Activated T-helper 9 cell treated with anti-CD3 and anti-CD28 coated beads, Interleukin-2, amount 50 U/mL, for 16 hours (primary cell): ENCODE results near the gene LRRN2.
"Not testable (repeated sequence)": the region's sequence is repeated elsewhere in the genome, so short reads cannot be mapped to it uniquely, and the experiment has no call there.

Experiments
- DNase-seq: peaks from one replicate; pipeline ENCODE4 v3.0.0-alpha.2; 2020; ENCODE audit warnings: low read depth

LRRN2 gene

GRCh38 chr1:204629459-204629858 is 56.1 kb downstream of the LRRN2 start:
- DNase-seq, result not testable (repeated sequence)

DNA sequence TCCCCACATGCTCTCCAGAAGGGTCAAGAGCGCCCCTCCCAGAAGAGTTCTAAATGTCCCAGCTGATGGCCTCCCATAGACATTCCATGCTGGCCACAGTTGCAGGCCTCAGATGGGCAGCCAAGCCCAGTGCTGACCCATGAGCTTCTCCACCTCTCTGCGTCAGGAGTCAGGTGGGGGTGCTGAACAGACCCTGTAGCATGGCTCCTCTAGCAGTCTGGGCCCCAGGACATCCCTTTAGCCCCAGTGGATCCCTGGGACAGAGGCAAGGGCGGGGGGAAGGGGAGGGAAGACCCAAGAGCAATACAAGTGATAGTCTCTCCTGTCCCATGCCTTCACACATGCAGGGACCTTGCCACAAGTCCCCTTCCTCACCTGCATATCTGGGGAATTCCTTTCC is 56.7 kb downstream of the LRRN2 start:
- DNase-seq, result no peak

- no peak for DNase-seq
These were observed 58.1 kb downstream of the LRRN2 start for GRCh38 chr1:204627436-204627835.

GRCh38 chr1:204626381-204626780 is 59.2 kb downstream of the LRRN2 start:
- DNase-seq, result no peak

DNA sequence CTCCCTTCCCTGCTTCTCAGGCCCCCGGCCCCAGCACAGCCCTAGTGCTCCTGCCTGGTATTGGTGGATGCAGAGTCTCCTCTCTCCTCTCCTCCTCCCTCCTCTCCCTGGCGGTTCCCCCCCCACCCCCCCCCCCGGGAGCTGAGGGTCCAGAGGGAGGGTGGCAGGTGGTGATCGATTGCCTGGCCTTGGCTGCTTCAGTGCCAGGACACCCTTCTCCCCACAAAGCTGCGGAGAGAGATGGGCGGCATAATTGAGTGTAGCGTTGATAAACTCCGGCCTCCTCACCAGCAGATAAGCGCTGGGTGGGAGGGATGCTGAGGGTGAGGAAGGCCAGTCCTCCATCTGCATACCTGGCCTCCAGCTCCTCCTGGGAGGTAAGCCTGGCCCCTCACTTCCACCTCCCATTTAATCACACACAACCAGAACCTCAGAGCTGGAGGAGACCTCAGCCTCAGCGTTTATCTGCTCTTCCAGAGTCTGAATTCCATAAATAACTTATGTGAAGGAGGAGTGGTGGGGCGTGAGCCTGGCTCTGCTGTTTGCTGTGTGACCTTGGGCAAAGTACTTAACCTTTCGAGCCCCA is 60.8 kb downstream of the LRRN2 start:
- DNase-seq, result no peak

GRCh38 chr1:204623894-204624361 is 61.6 kb downstream of the LRRN2 start:
- DNase-seq, result no peak

- no peak for DNase-seq
These were observed 62.1 kb downstream of the LRRN2 start for GRCh38 chr1:204623365-204623893.

DNA sequence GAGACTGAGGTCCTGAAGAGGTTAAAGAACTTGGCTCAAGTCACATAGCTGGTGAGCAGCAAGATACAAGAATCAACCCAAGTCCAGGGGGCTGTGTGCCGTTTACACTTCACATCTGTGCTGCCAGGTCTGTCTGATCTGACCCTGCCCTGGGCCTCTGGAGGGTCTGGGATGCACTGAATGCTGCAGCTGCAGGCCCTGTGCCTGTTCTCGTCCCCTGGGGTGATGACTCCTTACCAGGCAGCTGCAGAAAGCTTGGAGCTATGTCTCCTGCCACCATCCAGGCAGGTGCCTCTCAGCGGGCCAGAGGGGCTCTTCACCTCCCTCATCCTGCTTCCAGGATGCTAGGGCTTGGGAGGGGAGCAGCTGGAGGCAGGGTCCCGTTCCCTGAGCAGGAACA is 63.5 kb downstream of the LRRN2 start:
- DNase-seq, result no peak

- DNase-seq, result no peak
These were observed 64.1 kb downstream of the LRRN2 start for GRCh38 chr1:204621396-204621795.

- no peak for DNase-seq
These were observed 65.8 kb downstream of the LRRN2 start for GRCh38 chr1:204619721-204620120.

GRCh38 chr1:204618148-204618760 is 67.3 kb downstream of the LRRN2 start:
- no peak for DNase-seq

DNA sequence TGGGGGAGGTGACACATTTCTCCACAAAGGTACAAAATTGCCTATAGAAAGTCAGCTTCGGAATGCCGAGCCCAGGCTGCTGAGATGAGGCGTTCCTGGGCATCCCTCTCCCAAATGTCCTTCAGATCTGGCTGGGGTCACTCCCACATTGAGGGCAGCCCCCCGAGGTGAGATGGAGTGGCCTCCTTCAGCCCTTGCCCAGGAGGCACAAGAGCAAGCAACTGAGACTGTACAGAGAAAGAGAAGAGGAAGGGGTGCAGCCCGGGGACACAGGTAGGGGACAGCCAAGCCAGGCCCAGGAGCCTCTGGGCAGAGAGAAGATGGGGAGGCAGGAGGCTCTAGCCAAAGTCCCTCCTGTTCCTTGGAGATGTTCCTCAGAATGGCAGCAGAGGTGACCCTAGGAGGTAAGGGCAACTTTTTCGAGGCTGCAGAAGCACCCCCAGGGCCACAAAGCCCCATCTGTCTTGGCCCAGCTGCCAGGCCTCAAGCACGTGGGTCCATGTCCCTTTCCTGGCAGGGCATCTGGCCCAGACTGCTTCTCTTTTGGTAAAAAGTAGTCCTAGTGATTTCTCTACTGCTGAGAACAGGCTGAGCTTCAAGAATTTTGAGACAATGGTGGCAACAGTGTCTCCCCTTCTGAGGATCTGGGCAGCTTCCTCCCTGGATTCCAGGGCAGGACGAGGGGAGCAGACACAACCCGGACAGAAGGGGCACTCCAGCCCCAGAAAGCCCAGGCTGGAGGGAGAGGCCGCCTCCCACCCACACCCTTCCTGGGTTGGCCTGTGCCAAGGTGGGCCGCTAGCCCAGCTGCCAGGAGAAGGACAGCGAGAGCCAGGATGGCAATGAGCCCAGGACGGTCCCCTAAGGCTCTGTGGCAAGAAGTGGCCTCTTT is 68.0 kb downstream of the LRRN2 start:
- DNase-seq, result no peak

DNA sequence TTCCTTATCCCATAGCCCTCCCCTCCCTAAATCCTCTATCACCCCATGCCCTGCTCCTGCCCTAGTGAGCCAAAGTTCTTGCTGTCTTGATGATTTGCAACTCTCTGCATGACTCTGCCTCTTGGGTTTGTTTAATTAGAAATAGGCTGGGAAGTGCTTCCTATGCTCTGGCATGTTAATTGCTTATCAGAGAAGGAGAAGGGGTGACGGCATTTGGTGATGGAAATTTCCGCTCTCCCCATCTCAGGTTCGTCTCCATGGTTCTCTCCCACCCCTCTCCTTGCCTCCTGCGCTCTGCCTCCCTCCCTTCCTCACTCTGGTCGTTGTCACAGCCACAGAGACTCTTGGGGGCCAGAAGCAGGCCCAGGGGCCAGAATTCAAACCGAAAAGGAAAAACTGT is 68.9 kb downstream of the LRRN2 start:
- DNase-seq, result no peak

DNA sequence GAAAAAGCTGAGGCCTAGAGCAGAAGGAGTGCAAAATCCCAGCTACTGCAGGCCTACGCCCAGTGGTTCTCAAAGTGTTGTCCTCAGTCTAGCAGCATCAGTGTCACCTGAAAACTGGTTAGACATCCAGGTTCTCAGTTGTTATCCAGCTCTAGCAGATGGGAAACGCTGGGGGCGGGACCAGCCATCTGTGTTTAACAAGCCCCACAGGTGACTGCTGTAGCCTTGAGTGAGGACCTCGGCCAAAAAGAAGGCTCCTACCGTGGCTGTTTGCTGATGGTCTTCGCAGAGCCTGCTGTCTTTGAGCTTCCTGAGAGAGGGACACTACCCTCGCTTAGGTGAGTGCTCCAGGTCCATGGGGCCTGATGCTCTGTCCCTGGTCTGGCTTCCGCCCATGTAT is 69.7 kb downstream of the LRRN2 start:
- no peak for DNase-seq

- no peak for DNase-seq
These were observed 71.9 kb downstream of the LRRN2 start for GRCh38 chr1:204613636-204614035.

DNA sequence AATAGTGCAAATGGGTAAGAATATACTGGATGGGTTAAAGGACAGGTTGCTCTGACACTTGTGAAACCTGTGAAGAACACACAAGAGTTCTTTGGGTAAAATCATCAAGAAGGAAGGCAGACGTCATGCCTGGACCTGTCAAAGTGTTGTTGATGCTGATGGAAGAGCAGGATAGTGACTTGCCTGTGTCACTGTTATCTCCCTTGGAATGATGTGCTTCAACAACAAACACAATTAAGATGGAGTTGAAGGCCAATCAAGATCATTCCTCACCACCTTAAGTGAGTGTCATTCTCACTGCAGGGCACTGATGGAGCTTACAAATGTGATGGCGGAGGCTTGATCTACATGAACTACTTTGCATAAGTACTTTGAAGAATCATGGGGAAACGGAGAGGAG is 73.2 kb downstream of the LRRN2 start:
- DNase-seq, result no peak

DNA sequence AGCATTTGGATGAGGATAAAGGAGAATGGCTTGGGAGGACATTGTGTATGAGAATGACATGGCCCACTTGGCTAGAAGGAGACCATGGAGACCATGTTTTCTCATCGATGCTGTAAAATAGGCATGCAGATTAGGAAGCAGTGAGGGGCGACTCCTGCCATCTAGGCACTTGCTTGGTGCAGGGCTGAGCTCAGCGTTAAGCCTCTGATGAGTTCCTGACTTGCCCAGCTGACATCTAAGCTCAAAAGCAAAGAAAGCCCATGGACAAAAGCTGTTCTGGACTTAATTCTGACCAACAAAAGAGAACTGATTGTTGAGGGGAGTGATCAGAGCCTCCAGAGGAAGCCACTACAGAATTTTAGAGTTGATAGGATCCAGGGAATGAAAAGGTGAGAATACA is 74.5 kb downstream of the LRRN2 start:
- DNase-seq, result no peak

GRCh38 chr1:204607910-204608309 is 77.6 kb downstream of the LRRN2 start:
- DNase-seq, result no peak

DNA sequence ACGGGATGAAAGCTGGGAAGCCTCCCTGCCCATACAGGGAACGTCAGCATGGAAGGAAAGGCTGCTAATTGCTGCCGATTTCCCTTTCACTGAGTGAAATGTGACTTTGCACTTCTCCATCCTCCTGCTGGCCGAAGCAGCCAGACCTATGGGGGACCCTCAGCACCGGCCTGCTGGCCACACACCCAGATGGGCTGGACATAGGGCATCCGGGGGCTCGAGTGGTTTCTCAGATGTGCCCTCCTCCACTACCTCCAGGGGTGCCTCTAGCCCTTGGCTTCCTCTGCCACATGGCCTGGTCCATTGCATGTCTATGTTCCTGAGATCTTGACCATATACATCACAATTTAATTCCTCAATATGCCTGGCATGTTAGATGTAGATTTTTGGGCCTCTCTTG is 79.7 kb downstream of the LRRN2 start:
- no peak for DNase-seq

GRCh38 chr1:204602871-204603542 is 82.5 kb downstream of the LRRN2 start:
- DNase-seq, result no peak

GRCh38 chr1:204602111-204602579 is 83.4 kb downstream of the LRRN2 start:
- DNase-seq, result no peak

DNA sequence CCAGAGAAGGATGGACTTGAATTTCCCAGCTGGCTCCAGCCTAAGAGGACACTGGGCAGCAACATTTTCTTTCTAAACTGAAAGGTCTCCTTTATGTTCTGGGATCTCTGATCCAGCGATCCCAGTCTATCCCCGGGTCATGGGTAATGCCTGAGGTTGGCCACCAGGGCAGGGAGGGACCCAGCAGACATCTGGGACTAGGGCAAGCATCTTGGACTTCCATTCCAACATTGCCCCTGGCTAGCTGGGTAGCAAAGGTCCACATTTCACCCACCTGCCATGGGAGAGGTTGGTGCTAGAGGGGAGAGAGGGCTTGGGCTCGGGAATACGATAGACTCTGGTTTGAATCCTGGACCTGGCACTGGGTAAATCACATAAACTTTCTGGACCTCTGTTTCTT is 84.6 kb downstream of the LRRN2 start:
- DNase-seq, result no peak
